Fibroblast of mammary gland (primary cell): Measurements from ENCODE around the gene SPATS2L.
A peak's percentile ranks its signal among the peaks of the same experiment; 100 is the strongest.

Experiments used
- DNase-seq: peaks from one replicate; pipeline ENCODE4 v3.0.0-alpha.2; 2010; ENCODE audit warnings: low read depth
- H3K4me3 ChIP-seq: 2 replicates; pipeline ENCODE4 v1.5.1; 2011; ENCODE audit warnings: low read depth, mild to moderate bottlenecking, low read length, moderate library complexity; ENCODE audit not compliant: control insufficient read depth
- CTCF ChIP-seq: conservative IDR thresholded peaks from 2 replicates; pipeline ENCODE4 v1.5.1; 2011; ENCODE audit warnings: low read depth, low read length, inconsistent platforms; ENCODE audit not compliant: control insufficient read depth, insufficient read depth

The SPATS2L gene

GRCh38 chr2:200364620-200365019 is 58.1 kb downstream of the SPATS2L start:
- H3K4me3 ChIP-seq = no peak overlapping the region
- DNase-seq = no peak
- TF ChIP-seq CTCF = no peak

GRCh38 chr2:200365209-200365608 is 58.7 kb downstream of the SPATS2L start:
- no peak for TF ChIP-seq CTCF
- no peak for DNase-seq
- H3K4me3 ChIP-seq = no peak overlapping the region

DNA sequence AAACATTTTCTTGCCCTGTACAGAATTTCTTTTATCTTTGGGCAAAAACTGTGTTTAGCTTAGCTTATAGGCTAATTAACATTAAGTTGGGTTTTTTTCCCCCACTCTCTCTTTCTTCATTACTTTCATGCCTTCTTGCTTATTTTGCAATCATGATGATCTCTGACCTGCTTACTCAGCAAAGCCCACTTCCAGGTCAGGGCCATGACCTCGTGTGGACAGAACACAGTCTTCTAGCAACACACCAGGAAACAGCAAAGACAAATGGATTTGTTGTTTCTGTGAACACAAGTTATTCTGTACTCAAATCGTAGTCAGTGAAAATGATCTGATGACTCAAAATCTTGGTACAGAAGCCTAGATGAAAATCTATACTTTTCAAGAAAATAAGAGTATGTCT is 60.7 kb downstream of the SPATS2L start:
- TF ChIP-seq CTCF = no peak

DNA sequence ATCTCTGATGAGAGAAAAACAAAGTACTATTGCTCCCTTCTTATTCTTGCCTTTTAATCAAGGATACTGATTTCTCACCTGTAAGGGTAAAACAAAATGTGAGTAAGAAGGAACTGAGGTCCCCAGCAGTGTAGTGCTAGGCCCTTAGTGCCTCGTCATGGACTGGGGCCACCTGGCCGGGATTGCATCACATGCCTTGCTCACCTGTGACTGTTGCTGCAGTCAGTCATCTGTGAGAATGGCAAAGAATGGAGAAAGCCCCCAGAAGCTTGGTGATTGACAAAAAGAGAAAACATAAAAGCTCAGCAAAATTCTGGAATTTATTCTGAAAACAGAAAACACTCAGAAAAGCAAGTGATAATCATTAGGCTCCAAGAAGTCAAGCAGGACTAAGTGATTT is 63.4 kb downstream of the SPATS2L start:
- H3K4me3 ChIP-seq = no peak overlapping the region
- no peak for DNase-seq
- no peak for TF ChIP-seq CTCF

More for the DNA sequence above, 60.7 kb downstream of the SPATS2L start:
- DNase-seq = peak; percentile 79
- H3K4me3 ChIP-seq = no peak overlapping the region

GRCh38 chr2:200373231-200373630 is 66.7 kb downstream of the SPATS2L start:
- DNase-seq = no peak
- no peak overlapping the region for H3K4me3 ChIP-seq

DNA sequence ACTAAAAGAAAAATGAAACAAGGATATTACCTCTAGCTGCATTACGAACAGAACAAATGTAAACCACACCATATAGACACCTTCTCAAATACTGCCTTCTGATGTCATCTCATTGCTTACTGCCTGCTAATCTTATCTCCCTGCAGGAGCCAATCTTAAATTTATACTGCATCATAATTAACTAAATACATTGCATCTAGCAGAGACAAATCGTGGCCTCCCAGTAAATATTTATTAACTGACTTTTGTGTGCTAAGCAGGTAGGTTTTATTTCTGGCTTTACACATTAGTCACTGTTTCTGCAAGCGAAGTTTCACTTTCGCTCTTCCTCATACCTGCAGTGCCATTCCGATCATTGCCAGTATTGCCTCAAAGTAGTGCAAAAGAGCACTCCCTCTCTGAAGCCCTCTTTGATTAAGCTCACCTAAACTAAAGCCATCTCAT is 67.5 kb downstream of the SPATS2L start:
- H3K4me3 ChIP-seq = no peak overlapping the region

More at GRCh38 chr2:200373231-200373630, 66.7 kb downstream of the SPATS2L start:
- TF ChIP-seq CTCF = no peak

More for the DNA sequence above, 67.5 kb downstream of the SPATS2L start:
- DNase-seq = no peak
- no peak for TF ChIP-seq CTCF
